Measurements from ENCODE around the gene AUH. TPM values are rescaled to one million over a fixed set of nuclear protein-coding genes. Genes with fewer than 3 reads are reported as not detected.

The AUH gene
- total RNA-seq, 2 experiments from 2014 or later: 16.9 to 24.5 TPM

DNA sequence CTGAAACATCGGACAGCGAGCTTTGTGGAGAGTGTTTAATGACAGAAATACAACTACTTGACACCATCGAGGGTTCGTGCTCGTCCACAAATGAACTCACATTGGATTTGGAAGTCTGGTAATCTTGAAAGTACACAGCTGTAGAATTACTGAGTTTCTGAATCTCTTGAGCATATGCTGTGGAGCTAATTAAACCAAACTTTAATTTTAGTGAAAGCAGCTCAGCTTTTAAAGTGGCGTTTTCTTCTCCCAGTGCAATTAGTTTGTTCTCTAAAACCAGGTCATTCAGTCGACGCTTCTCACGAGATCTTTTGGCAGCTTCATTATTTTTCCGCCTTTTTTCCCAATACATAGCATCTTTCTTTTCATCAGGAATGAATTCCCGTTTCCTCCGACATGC is 48.4 kb upstream of the AUH start:
- DNase-seq (ENCODE audit: low spot score): no peak
- Histone ChIP-seq H3K9me3 (ENCODE audit: low read length) (no peaks in the 10 kb centered on the region), H3K4me1 (ENCODE audit: insufficient read depth, low read length, poor library complexity, severe bottlenecking) (peaks cover 6% of the 10 kb centered on the region), H3K27ac (ENCODE audit: low read depth, low read length, poor library complexity, severe bottlenecking) (no peak overlapping the region), H3K4me3 (ENCODE audit: low read depth, low read length, poor library complexity, severe bottlenecking) (no peak overlapping the region), H3K9me2 (ENCODE audit: insufficient read depth, low read length) (no peaks in the 10 kb centered on the region), H3K4me2 (ENCODE audit: low read length) (no peak overlapping the region), H3K79me2 (ENCODE audit: insufficient read depth, low read depth, low read length) (no peaks in the 10 kb centered on the region), H4K20me1 (ENCODE audit: insufficient read depth, low read length) (no peaks in the 10 kb centered on the region), H2AFZ (ENCODE audit: low read length) (no peak overlapping the region), H3K36me3 (ENCODE audit: insufficient read depth, low read length) (peaks cover 6% of the 10 kb centered on the region)
- TSS peak; percentile 58 for BruUV-seq (replicated peaks)
- intact Hi-C loops (cut with micrococcal nuclease; ENCODE audit: unreplicated experiment): no loop called here
- ChIA-PET CTCF (ENCODE audit: unreplicated experiment) (no interaction called here), POLR2A (interaction anchor here (0.9 kb wide), 1 partner anchor 261 kb away, joined by 3 read pairs; no protein-coding TSS in a partner anchor)
- TF ChIP-seq, protein P1, sequence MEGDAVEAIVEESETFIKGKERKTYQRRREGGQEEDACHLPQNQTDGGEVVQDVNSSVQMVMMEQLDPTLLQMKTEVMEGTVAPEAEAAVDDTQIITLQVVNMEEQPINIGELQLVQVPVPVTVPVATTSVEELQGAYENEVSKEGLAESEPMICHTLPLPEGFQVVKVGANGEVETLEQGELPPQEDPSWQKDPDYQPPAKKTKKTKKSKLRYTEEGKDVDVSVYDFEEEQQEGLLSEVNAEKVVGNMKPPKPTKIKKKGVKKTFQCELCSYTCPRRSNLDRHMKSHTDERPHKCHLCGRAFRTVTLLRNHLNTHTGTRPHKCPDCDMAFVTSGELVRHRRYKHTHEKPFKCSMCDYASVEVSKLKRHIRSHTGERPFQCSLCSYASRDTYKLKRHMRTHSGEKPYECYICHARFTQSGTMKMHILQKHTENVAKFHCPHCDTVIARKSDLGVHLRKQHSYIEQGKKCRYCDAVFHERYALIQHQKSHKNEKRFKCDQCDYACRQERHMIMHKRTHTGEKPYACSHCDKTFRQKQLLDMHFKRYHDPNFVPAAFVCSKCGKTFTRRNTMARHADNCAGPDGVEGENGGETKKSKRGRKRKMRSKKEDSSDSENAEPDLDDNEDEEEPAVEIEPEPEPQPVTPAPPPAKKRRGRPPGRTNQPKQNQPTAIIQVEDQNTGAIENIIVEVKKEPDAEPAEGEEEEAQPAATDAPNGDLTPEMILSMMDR (conservative IDR thresholded peaks at IDR 0.05; ENCODE audit: low read length): no peak
- TF ChIP-seq EZH2phosphoT487 (IDR thresholded peaks at IDR 0.05; ENCODE audit: borderline replicate concordance, low read depth, low read length): no peak

DNA sequence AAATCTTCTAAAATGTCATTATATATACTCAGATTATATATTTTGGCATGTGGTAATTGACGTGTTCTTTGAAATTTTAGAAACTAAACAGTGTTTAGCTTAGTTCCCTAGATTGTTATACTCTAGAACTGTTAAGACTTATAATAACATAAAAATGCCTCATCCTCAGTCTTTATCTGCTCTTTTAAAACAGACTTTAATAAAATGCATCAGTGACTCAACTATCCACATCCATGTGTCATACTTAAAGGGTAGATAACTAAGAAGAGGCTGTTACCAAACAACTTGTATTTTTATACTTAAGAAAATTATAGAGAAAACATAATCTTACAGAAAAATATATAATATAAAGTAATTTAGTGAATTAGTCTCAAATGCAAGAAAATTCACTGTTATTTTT is 46.8 kb upstream of the AUH start:
- intact Hi-C loops (cut with micrococcal nuclease; ENCODE audit: unreplicated experiment): no loop called here
- Histone ChIP-seq H2AFZ (ENCODE audit: low read length) (no peak overlapping the region), H3K27ac (ENCODE audit: low read depth, low read length, poor library complexity, severe bottlenecking) (no peak overlapping the region), H4K20me1 (ENCODE audit: insufficient read depth, low read length) (no peaks in the 10 kb centered on the region), H3K4me2 (ENCODE audit: low read length) (no peak overlapping the region), H3K4me1 (ENCODE audit: insufficient read depth, low read length, poor library complexity, severe bottlenecking) (peaks cover 6% of the 10 kb centered on the region), H3K79me2 (ENCODE audit: insufficient read depth, low read depth, low read length) (no peaks in the 10 kb centered on the region), H3K9me3 (ENCODE audit: low read length) (no peaks in the 10 kb centered on the region), H3K36me3 (ENCODE audit: insufficient read depth, low read length) (peaks cover 6% of the 10 kb centered on the region), H3K9me2 (ENCODE audit: insufficient read depth, low read length) (no peaks in the 10 kb centered on the region), H3K4me3 (ENCODE audit: low read depth, low read length, poor library complexity, severe bottlenecking) (no peak overlapping the region)
- BruUV-seq (replicated peaks): no TSS peak
- no peak for DNase-seq (ENCODE audit: low spot score)
- TF ChIP-seq, protein P1 (conservative IDR thresholded peaks at IDR 0.05; ENCODE audit: low read length): no peak
- TF ChIP-seq EZH2phosphoT487 (IDR thresholded peaks at IDR 0.05; ENCODE audit: borderline replicate concordance, low read depth, low read length): no peak
- POLR2A ChIA-PET: no interaction called here
- CTCF ChIA-PET (ENCODE audit: unreplicated experiment): no interaction called here

DNA sequence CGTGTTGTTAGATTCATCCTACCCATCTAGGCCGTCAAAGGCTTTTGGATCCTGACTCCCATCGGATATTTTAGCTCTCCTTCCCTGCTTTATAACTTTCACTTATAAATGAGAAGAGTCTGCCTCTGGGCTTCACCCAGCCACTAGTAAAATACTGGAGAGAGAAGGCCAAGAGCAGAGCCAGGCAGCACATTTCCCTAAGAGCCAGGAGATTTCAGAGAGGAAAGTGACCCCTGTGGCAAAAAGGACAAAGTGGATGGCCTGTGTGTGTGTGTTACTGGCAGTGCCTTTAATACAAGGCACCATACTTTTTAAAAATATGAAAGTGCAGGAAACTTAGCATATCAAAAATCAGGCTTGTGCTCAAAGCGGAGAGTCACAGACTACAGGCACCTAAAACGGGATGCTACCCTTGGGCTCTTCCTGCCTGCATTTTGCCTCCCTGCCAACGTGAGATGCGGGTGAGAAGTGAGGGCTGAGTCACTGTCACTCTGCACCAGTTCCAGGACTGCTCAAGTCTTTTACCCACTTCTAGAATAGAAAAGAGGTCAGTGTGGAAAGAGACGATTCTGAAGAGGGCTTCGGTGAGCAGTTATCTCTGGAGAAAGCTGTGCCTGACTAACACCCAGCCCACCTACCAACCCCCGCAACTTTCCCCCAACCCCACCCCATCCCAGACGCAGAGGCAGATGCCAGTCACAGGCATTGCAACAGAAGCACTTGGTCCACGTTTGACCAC is 46.0 kb upstream of the AUH start:
- Histone ChIP-seq H3K9me3 (ENCODE audit: low read length) (no peaks in the 10 kb centered on the region), H3K9me2 (ENCODE audit: insufficient read depth, low read length) (no peaks in the 10 kb centered on the region), H4K20me1 (ENCODE audit: insufficient read depth, low read length) (no peaks in the 10 kb centered on the region), H3K79me2 (ENCODE audit: insufficient read depth, low read depth, low read length) (no peaks in the 10 kb centered on the region), H3K27ac (ENCODE audit: low read depth, low read length, poor library complexity, severe bottlenecking) (no peak overlapping the region), H3K4me3 (ENCODE audit: low read depth, low read length, poor library complexity, severe bottlenecking) (no peak overlapping the region), H3K4me1 (ENCODE audit: insufficient read depth, low read length, poor library complexity, severe bottlenecking) (peaks cover 6% of the 10 kb centered on the region), H3K36me3 (ENCODE audit: insufficient read depth, low read length) (peaks cover 6% of the 10 kb centered on the region), H3K4me2 (ENCODE audit: low read length) (no peak overlapping the region), H2AFZ (ENCODE audit: low read length) (no peak overlapping the region)
- POLR2A ChIA-PET: no interaction called here
- TF ChIP-seq, protein P1 (conservative IDR thresholded peaks at IDR 0.05; ENCODE audit: low read length): no peak
- TF ChIP-seq EZH2phosphoT487 (IDR thresholded peaks at IDR 0.05; ENCODE audit: borderline replicate concordance, low read depth, low read length): no peak
- CTCF ChIA-PET (ENCODE audit: unreplicated experiment): no interaction called here
- DNase-seq (ENCODE audit: low spot score): no peak
- intact Hi-C loops (cut with micrococcal nuclease; ENCODE audit: unreplicated experiment): no loop called here
- no TSS peak for BruUV-seq (replicated peaks)
